Measurements from ENCODE around the gene EFCAB8.

The EFCAB8 gene

GRCh38 chr20:32883081-32883480, 24.4 kb downstream of the EFCAB8 start:
- H3K27ac ChIP-seq = no peak overlapping the region
- no peaks in the 10 kb centered on the region for H3K27me3 ChIP-seq (replicated peaks)
- no peak overlapping the region for H3K4me3 ChIP-seq (ENCODE audit: low read depth, low read length)
- in situ Hi-C loops (cut with HindIII; ENCODE audit: low pct_ligation_motif_present, low sequenced_read_pairs) = no loop called here
- DNase-seq = no peak
- no peaks in the 10 kb centered on the region for H3K36me3 ChIP-seq (replicated peaks)
- TF ChIP-seq, protein P1, sequence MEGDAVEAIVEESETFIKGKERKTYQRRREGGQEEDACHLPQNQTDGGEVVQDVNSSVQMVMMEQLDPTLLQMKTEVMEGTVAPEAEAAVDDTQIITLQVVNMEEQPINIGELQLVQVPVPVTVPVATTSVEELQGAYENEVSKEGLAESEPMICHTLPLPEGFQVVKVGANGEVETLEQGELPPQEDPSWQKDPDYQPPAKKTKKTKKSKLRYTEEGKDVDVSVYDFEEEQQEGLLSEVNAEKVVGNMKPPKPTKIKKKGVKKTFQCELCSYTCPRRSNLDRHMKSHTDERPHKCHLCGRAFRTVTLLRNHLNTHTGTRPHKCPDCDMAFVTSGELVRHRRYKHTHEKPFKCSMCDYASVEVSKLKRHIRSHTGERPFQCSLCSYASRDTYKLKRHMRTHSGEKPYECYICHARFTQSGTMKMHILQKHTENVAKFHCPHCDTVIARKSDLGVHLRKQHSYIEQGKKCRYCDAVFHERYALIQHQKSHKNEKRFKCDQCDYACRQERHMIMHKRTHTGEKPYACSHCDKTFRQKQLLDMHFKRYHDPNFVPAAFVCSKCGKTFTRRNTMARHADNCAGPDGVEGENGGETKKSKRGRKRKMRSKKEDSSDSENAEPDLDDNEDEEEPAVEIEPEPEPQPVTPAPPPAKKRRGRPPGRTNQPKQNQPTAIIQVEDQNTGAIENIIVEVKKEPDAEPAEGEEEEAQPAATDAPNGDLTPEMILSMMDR (IDR thresholded peaks at IDR 0.05; ENCODE audit: low read depth, low read length, missing control alignments) = no peak

- no peaks in the 10 kb centered on the region for H3K27me3 ChIP-seq (replicated peaks)
Measured at GRCh38 chr20:32885185-32885584, 26.5 kb downstream of the EFCAB8 start.

GRCh38 chr20:32885952-32886351, 27.2 kb downstream of the EFCAB8 start:
- Histone ChIP-seq H3K27me3 (replicated peaks) (no peaks in the 10 kb centered on the region), H3K27ac (no peak overlapping the region), H3K36me3 (replicated peaks) (no peaks in the 10 kb centered on the region), H3K4me3 (ENCODE audit: low read depth, low read length) (no peak overlapping the region)
- no peak for DNase-seq
- in situ Hi-C loops (cut with HindIII; ENCODE audit: low pct_ligation_motif_present, low sequenced_read_pairs) = no loop called here
- TF ChIP-seq, protein P1 (IDR thresholded peaks at IDR 0.05; ENCODE audit: low read depth, low read length, missing control alignments) = no peak

More at GRCh38 chr20:32885185-32885584, 26.5 kb downstream of the EFCAB8 start:
- H3K4me3 ChIP-seq (ENCODE audit: low read depth, low read length) = no peak overlapping the region
- no peak for DNase-seq
- TF ChIP-seq, protein P1 (IDR thresholded peaks at IDR 0.05; ENCODE audit: low read depth, low read length, missing control alignments) = no peak
- no peaks in the 10 kb centered on the region for H3K36me3 ChIP-seq (replicated peaks)
- H3K27ac ChIP-seq = no peak overlapping the region
- in situ Hi-C loops (cut with HindIII; ENCODE audit: low pct_ligation_motif_present, low sequenced_read_pairs) = no loop called here

DNA sequence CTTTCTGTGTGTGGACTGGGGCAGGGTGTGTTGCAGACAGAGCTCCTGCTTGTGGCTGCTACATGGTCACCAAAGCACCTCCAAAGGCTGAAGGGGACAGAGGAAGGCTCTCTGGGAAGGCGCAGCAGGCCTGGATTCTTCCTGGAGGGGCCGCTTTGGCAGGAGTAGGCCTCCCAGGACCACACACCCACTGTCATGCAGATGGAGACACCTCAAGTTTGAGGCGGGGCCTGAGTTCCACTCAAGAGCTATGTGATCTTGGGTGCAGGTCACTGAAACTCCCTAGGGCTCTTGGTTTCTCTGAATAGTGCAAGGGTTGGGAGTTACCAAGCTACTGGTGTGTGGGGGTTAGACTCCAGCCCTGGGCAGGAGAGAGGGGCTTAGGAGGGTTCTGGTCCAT, 27.9 kb downstream of the EFCAB8 start:
- Histone ChIP-seq H3K4me3 (ENCODE audit: low read depth, low read length) (no peak overlapping the region), H3K27me3 (replicated peaks) (no peaks in the 10 kb centered on the region), H3K27ac (no peak overlapping the region), H3K36me3 (replicated peaks) (no peaks in the 10 kb centered on the region)
- TF ChIP-seq, protein P1 (IDR thresholded peaks at IDR 0.05; ENCODE audit: low read depth, low read length, missing control alignments) = no peak
- DNase-seq = no peak
- in situ Hi-C loops (cut with HindIII; ENCODE audit: low pct_ligation_motif_present, low sequenced_read_pairs) = no loop called here

DNA sequence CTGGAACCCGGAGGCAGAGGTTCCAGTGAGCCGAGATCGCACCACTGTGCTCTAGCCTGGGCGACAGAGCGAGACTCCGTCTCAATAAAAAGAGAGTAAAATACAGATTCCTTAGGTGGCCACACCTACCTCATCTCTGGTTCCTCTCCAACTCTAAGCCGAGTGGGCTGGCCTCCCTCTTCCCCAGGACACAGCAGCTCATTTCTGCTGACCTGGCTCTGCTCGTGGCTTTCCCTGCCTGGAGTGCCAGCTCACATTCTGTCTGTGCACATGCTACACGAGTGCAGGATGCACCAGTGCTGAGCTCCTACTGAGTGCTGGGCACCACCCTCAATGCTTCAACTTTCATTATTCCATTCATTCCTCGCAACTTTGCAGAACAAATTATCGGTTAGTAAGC, 28.8 kb downstream of the EFCAB8 start:
- Histone ChIP-seq H3K27ac (no peak overlapping the region), H3K27me3 (replicated peaks) (no peaks in the 10 kb centered on the region), H3K36me3 (replicated peaks) (no peaks in the 10 kb centered on the region), H3K4me3 (ENCODE audit: low read depth, low read length) (no peak overlapping the region)
- in situ Hi-C loops (cut with HindIII; ENCODE audit: low pct_ligation_motif_present, low sequenced_read_pairs) = no loop called here
- DNase-seq = no peak
- TF ChIP-seq, protein P1 (IDR thresholded peaks at IDR 0.05; ENCODE audit: low read depth, low read length, missing control alignments) = no peak

DNA sequence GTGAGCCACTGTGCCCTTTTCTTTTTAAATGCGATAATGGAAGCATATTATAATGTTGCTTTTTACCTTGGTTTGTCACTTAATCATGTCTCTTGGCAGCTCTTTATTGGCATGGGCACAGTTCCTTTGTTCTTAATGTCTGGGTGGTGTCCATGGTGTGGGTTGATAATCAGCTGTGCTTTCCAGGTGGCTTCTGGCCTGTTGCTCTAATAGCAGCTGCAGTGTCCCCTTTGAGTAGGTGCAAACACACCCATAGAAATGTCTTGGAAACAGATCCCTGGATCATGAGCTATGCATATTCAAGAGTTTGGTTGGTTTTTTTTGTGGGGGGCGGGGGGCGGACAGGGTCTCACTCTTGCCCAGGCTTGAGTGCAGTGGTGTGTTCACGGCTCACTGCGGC, 29.9 kb downstream of the EFCAB8 start:
- TF ChIP-seq, protein P1 (IDR thresholded peaks at IDR 0.05; ENCODE audit: low read depth, low read length, missing control alignments) = no peak
- in situ Hi-C loops (cut with HindIII; ENCODE audit: low pct_ligation_motif_present, low sequenced_read_pairs) = no loop called here
- Histone ChIP-seq H3K36me3 (replicated peaks) (no peaks in the 10 kb centered on the region), H3K27me3 (replicated peaks) (no peaks in the 10 kb centered on the region), H3K27ac (no peak overlapping the region), H3K4me3 (ENCODE audit: low read depth, low read length) (no peak overlapping the region)
- DNase-seq = no peak
